HG03139 (cell line): ENCODE results near the gene CDIPT.
"Not testable (repeated sequence)": the region's sequence is repeated elsewhere in the genome, so short reads cannot be mapped to it uniquely, and the experiment has no call there.

Experiments
- ATAC-seq: cut with Tn5 transposase; IDR thresholded peaks from one replicate; pipeline ENCODE4 v1.9.1; 2021; ENCODE audit not compliant: unreplicated experiment

Gene CDIPT

GRCh38 chr16:29897333-29897732 is 34.3 kb upstream of the CDIPT start:
- ATAC-seq, result no peak

GRCh38 chr16:29896841-29897240 is 33.8 kb upstream of the CDIPT start:
- no peak for ATAC-seq

GRCh38 chr16:29894352-29894751 is 31.3 kb upstream of the CDIPT start:
- ATAC-seq, result no peak

GRCh38 chr16:29893553-29893952 is 30.5 kb upstream of the CDIPT start:
- no peak for ATAC-seq

GRCh38 chr16:29892458-29892813 is 29.4 kb upstream of the CDIPT start:
- ATAC-seq, result no peak

- ATAC-seq, result no peak
These were observed 28.8 kb upstream of the CDIPT start for GRCh38 chr16:29891525-29892457.

- ATAC-seq, result not testable (repeated sequence)
These were observed 26.3 kb upstream of the CDIPT start for GRCh38 chr16:29889372-29889771.

- no peak for ATAC-seq
These were observed 21.0 kb upstream of the CDIPT start for GRCh38 chr16:29883987-29884386.

GRCh38 chr16:29881050-29881449 is 18.0 kb upstream of the CDIPT start:
- ATAC-seq, result no peak

GRCh38 chr16:29878172-29878571 is 15.1 kb upstream of the CDIPT start:
- no peak for ATAC-seq

- ATAC-seq, result no peak
These were observed 14.4 kb upstream of the CDIPT start for GRCh38 chr16:29877266-29877961.

GRCh38 chr16:29876594-29877249 is 13.7 kb upstream of the CDIPT start:
- no peak for ATAC-seq

GRCh38 chr16:29876217-29876593 is 13.2 kb upstream of the CDIPT start:
- no peak for ATAC-seq

GRCh38 chr16:29875206-29875605 is 12.2 kb upstream of the CDIPT start:
- ATAC-seq, result no peak

GRCh38 chr16:29873319-29873718 is 10.3 kb upstream of the CDIPT start:
- no peak for ATAC-seq

- ATAC-seq, result no peak
These were observed 9.0 kb upstream of the CDIPT start for GRCh38 chr16:29871822-29872546.

GRCh38 chr16:29869067-29869466 is 6.0 kb upstream of the CDIPT start:
- not testable (repeated sequence) for ATAC-seq

- ATAC-seq, result no peak
These were observed 5.5 kb upstream of the CDIPT start for GRCh38 chr16:29868396-29869009.

- ATAC-seq, result no peak
These were observed 1.2 kb upstream of the CDIPT start for GRCh38 chr16:29864205-29864604.

- ATAC-seq, result no peak
These were observed 601 bp upstream of the CDIPT start for GRCh38 chr16:29863669-29863984.

- ATAC-seq, result no peak
These were observed 593 bp downstream of the CDIPT start for GRCh38 chr16:29862383-29862883.
